ENCODE results near the gene BOC. TPM values are rescaled to one million over a fixed set of nuclear protein-coding genes. Genes with fewer than 3 reads are reported as not detected.

BOC gene
- total and polyA plus RNA-seq, 2 experiments from 2014 or later, result 2.1 to 4.1 TPM

DNA sequence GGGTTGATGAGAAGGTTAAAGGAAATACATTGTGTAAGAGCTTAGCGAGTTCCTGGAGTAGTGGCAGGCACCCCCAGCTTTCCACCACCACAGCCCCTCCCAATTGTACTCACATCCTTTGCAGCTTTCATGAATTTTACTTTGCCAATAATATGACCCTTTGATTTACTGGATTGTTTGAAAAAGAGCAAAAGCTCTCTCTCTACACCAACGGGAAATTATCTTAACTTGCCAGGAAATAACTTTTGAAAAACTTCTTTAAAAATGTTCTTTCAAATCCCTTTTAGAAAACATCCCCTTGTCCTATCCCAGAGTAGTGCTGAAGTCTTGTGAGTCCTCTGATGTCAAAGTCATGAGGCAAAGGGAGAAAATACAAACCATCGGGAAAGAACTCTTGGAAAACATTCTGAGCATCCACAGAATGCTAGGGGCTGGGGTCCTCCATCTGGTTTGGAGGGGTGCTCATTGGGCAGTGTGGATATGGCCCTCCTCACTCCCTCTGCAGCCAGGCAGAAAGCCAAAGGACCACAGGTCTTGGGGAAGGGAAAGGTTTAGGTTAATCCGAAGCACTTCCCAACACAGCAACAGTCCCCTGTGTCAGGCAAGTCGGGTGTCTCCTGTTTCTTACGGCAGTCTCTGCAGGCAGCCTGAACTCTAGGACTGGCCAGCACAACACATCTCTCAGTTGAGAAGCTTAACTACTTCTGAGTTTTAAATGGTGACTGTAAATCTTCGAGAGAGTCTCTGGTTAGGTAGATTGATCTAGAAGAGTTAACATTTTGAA, 36.5 kb downstream of the BOC start (continued):
- TF ChIP-seq CREB1 (CRISPR knock-in tag; IDR thresholded peaks at IDR 0.05; ENCODE audit: low read depth) (no peak), EZH2 (IDR thresholded peaks at IDR 0.05; ENCODE audit: low read depth, unreplicated experiment) (no peak)
- TF ChIP-seq, protein P1, sequence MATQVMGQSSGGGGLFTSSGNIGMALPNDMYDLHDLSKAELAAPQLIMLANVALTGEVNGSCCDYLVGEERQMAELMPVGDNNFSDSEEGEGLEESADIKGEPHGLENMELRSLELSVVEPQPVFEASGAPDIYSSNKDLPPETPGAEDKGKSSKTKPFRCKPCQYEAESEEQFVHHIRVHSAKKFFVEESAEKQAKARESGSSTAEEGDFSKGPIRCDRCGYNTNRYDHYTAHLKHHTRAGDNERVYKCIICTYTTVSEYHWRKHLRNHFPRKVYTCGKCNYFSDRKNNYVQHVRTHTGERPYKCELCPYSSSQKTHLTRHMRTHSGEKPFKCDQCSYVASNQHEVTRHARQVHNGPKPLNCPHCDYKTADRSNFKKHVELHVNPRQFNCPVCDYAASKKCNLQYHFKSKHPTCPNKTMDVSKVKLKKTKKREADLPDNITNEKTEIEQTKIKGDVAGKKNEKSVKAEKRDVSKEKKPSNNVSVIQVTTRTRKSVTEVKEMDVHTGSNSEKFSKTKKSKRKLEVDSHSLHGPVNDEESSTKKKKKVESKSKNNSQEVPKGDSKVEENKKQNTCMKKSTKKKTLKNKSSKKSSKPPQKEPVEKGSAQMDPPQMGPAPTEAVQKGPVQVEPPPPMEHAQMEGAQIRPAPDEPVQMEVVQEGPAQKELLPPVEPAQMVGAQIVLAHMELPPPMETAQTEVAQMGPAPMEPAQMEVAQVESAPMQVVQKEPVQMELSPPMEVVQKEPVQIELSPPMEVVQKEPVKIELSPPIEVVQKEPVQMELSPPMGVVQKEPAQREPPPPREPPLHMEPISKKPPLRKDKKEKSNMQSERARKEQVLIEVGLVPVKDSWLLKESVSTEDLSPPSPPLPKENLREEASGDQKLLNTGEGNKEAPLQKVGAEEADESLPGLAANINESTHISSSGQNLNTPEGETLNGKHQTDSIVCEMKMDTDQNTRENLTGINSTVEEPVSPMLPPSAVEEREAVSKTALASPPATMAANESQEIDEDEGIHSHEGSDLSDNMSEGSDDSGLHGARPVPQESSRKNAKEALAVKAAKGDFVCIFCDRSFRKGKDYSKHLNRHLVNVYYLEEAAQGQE (IDR thresholded peaks at IDR 0.05; ENCODE audit: unreplicated experiment), result no peak

DNA sequence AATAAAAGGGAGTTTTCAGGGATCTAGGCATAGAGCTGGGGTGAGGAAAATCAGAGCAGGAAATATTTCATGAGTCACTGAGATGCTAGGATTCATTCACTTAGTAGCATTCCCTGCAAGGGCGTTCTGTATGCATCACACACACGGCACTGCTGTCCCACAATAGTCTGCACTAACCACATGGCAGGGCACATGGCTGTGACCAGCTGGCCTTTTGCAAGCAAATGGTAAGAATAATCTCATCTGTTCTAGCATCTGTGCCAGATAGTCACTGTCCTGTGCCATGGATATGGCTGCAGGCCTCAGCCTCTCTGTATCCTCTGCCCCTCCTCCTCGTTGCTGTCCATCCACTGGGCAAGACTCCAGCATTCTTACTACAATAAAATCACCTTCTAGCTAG, 37.8 kb downstream of the BOC start:
- no peak overlapping the region for H2AFZ ChIP-seq
- no peaks in the 10 kb centered on the region for H3K27me3 ChIP-seq (ENCODE audit: insufficient read depth)
- no peaks in the 10 kb centered on the region for H3K79me2 ChIP-seq (replicated peaks; ENCODE audit: insufficient read depth)
- no peak overlapping the region for H3K4me2 ChIP-seq
- Mint-ChIP-seq H3K9me3 (no peaks in the 10 kb centered on the region), H3K36me3 (ENCODE audit: low read depth) (no peaks in the 10 kb centered on the region; the same call in 2 of the 3 replicates), H3K27me3 (ENCODE audit: insufficient read depth, low read depth, poor library complexity) (peaks cover 3% of the 10 kb centered on the region), H3K4me1 (peaks cover 39% of the 10 kb centered on the region), H3K4me3 (no peak overlapping the region), H3K27ac (no peak overlapping the region; the same call in 1 of the 2 replicates)
- ATAC-seq (no peak), DNase-seq (ENCODE audit: low spot score) (no peak)
- no peak overlapping the region for H3K4me3 ChIP-seq
- H3K36me3 ChIP-seq (ENCODE audit: insufficient read depth), result no peaks in the 10 kb centered on the region
- no peaks in the 10 kb centered on the region for H4K20me1 ChIP-seq (replicated peaks; ENCODE audit: insufficient read depth)
- no peaks in the 10 kb centered on the region for H3F3A ChIP-seq (replicated peaks; ENCODE audit: low read depth)
- peaks cover 27% of the 10 kb centered on the region for H3K4me1 ChIP-seq (ENCODE audit: insufficient read depth)
- H3K27ac ChIP-seq (ENCODE audit: low read depth), result no peak overlapping the region
- no peaks in the 10 kb centered on the region for H3K9me2 ChIP-seq (ENCODE audit: insufficient read depth)
- TF ChIP-seq JUNB (IDR thresholded peaks at IDR 0.05; ENCODE audit: unreplicated experiment) (no peak), EZH2 (IDR thresholded peaks at IDR 0.05; ENCODE audit: low read depth, unreplicated experiment) (no peak), ZNF114 (CRISPR knock-in tag; IDR thresholded peaks at IDR 0.05) (no peak), NANOG (IDR thresholded peaks at IDR 0.05; ENCODE audit: borderline replicate concordance) (no peak)
- TF ChIP-seq, protein P2, sequence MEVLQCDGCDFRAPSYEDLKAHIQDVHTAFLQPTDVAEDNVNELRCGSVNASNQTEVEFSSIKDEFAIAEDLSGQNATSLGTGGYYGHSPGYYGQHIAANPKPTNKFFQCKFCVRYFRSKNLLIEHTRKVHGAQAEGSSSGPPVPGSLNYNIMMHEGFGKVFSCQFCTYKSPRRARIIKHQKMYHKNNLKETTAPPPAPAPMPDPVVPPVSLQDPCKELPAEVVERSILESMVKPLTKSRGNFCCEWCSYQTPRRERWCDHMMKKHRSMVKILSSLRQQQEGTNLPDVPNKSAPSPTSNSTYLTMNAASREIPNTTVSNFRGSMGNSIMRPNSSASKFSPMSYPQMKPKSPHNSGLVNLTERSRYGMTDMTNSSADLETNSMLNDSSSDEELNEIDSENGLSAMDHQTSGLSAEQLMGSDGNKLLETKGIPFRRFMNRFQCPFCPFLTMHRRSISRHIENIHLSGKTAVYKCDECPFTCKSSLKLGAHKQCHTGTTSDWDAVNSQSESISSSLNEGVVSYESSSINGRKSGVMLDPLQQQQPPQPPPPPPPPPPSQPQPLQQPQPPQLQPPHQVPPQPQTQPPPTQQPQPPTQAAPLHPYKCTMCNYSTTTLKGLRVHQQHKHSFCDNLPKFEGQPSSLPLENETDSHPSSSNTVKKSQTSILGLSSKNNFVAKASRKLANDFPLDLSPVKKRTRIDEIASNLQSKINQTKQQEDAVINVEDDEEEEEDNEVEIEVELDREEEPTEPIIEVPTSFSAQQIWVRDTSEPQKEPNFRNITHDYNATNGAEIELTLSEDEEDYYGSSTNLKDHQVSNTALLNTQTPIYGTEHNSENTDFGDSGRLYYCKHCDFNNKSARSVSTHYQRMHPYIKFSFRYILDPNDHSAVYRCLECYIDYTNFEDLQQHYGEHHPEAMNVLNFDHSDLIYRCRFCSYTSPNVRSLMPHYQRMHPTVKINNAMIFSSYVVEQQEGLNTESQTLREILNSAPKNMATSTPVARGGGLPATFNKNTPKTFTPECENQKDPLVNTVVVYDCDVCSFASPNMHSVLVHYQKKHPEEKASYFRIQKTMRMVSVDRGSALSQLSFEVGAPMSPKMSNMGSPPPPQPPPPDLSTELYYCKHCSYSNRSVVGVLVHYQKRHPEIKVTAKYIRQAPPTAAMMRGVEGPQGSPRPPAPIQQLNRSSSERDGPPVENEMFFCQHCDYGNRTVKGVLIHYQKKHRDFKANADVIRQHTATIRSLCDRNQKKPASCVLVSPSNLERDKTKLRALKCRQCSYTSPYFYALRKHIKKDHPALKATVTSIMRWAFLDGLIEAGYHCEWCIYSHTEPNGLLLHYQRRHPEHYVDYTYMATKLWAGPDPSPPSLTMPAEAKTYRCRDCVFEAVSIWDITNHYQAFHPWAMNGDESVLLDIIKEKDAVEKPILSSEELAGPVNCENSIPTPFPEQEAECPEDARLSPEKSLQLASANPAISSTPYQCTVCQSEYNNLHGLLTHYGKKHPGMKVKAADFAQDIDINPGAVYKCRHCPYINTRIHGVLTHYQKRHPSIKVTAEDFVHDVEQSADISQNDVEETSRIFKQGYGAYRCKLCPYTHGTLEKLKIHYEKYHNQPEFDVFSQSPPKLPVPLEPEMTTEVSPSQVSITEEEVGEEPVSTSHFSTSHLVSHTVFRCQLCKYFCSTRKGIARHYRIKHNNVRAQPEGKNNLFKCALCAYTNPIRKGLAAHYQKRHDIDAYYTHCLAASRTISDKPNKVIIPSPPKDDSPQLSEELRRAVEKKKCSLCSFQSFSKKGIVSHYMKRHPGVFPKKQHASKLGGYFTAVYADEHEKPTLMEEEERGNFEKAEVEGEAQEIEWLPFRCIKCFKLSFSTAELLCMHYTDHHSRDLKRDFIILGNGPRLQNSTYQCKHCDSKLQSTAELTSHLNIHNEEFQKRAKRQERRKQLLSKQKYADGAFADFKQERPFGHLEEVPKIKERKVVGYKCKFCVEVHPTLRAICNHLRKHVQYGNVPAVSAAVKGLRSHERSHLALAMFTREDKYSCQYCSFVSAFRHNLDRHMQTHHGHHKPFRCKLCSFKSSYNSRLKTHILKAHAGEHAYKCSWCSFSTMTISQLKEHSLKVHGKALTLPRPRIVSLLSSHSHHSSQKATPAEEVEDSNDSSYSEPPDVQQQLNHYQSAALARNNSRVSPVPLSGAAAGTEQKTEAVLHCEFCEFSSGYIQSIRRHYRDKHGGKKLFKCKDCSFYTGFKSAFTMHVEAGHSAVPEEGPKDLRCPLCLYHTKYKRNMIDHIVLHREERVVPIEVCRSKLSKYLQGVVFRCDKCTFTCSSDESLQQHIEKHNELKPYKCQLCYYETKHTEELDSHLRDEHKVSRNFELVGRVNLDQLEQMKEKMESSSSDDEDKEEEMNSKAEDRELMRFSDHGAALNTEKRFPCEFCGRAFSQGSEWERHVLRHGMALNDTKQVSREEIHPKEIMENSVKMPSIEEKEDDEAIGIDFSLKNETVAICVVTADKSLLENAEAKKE (CRISPR knock-in tag; IDR thresholded peaks at IDR 0.05), result no peak
- TF ChIP-seq, protein P3, sequence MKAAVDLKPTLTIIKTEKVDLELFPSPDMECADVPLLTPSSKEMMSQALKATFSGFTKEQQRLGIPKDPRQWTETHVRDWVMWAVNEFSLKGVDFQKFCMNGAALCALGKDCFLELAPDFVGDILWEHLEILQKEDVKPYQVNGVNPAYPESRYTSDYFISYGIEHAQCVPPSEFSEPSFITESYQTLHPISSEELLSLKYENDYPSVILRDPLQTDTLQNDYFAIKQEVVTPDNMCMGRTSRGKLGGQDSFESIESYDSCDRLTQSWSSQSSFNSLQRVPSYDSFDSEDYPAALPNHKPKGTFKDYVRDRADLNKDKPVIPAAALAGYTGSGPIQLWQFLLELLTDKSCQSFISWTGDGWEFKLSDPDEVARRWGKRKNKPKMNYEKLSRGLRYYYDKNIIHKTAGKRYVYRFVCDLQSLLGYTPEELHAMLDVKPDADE (IDR thresholded peaks at IDR 0.05), result no peak
